Coronary artery (tissue), 2 donors: ENCODE results near the gene FAM200A.
"Not testable (repeated sequence)": the region's sequence is repeated elsewhere in the genome, so short reads cannot be mapped to it uniquely, and the experiment has no call there.

Experiments
- DNase-seq: peaks from one replicate; pipeline ENCODE4 v3.0.0-alpha.2; 2017; ENCODE audit warnings: low spot score
- H3K27ac ChIP-seq, 2 donors: fragments of 200-600 bp; sonication (generic); one replicate each; pipeline ENCODE4 v1.5.1; 2016 to 2019
- H3K4me3 ChIP-seq: fragments of 200-600 bp; sonication (generic); 2 replicates; pipeline ENCODE4 v1.5.1; 2016; ENCODE audit warnings: mild to moderate bottlenecking, moderate library complexity
- TF ChIP-seq, protein P1 (sequence below): fragments of 200-600 bp; sonication (generic); IDR thresholded peaks from one replicate; pipeline ENCODE4 v1.5.1; 2019; ENCODE audit warnings: antibody characterized with exemption

FAM200A gene

DNA sequence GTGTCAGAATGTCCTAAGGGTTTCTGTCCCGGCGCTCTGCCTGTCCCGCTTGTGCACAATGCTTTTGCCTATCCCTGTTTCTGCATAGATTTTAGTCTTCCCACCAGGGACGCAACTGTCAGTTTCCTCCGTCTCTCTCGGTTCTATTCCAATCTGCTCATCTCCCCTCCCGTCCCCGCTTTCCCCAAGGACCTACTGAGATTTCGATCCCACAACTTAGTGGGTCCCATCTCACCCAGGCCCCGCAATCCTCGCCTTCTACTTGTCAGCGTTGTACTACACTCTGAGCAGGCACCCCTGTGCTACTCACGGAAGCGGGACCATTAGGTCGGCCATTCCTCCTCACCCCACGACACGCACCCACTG lies 6.0 kb upstream of the FAM200A start:
- TF ChIP-seq, protein P1, sequence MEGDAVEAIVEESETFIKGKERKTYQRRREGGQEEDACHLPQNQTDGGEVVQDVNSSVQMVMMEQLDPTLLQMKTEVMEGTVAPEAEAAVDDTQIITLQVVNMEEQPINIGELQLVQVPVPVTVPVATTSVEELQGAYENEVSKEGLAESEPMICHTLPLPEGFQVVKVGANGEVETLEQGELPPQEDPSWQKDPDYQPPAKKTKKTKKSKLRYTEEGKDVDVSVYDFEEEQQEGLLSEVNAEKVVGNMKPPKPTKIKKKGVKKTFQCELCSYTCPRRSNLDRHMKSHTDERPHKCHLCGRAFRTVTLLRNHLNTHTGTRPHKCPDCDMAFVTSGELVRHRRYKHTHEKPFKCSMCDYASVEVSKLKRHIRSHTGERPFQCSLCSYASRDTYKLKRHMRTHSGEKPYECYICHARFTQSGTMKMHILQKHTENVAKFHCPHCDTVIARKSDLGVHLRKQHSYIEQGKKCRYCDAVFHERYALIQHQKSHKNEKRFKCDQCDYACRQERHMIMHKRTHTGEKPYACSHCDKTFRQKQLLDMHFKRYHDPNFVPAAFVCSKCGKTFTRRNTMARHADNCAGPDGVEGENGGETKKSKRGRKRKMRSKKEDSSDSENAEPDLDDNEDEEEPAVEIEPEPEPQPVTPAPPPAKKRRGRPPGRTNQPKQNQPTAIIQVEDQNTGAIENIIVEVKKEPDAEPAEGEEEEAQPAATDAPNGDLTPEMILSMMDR = no peak
- peak overlapping the region; percentile 100 for H3K4me3 ChIP-seq
- DNase-seq = no peak
- peak overlapping the region; percentile 97 to 100 for H3K27ac ChIP-seq

DNA sequence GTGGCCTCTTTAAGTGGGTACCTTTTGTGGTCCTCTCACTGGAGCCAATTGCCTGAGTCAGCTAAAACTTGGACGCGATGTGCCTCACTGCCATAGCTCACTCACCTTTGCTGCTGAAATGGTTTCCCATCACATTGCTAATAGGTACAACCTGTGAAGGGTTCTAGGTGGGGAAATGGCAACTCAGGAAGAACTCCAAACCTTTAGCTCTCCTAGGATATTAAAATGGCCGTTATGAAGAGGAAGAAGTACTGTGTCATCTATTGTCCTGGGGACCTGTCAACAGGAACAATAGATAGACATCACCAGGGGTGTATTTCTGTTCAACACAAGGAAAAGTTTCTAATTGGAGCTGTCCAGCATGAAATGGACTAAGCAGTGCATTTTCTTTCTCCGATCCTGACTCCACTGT lies 5.3 kb upstream of the FAM200A start:
- DNase-seq = no peak
- TF ChIP-seq, protein P1 = no peak
- H3K4me3 ChIP-seq = peak overlapping the region; percentile 100
- H3K27ac ChIP-seq = peak overlapping the region in 1 of 2 donors; percentile 100

DNA sequence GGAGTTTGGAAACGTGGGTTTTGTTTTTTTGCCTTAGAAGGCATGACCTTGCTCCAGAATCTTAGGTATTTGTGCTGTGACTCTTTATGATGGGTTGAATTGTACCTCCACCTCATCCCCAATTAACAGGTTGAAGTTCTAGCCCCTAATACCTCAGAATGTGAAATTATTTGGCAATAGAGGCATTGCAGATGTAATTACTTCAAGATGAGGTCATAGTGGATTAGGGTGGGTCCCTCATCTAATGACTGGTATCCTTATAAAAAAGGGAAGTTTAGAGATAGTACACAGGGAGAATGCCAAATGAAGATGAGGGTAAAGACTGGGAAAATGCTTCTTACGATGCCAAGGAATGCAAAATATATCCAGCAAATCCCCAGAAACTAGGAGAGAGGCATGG lies 3.0 kb upstream of the FAM200A start:
- TF ChIP-seq, protein P1 = no peak
- DNase-seq = no peak
- Histone ChIP-seq H3K4me3 (no peak overlapping the region), H3K27ac (no peak overlapping the region)

DNA sequence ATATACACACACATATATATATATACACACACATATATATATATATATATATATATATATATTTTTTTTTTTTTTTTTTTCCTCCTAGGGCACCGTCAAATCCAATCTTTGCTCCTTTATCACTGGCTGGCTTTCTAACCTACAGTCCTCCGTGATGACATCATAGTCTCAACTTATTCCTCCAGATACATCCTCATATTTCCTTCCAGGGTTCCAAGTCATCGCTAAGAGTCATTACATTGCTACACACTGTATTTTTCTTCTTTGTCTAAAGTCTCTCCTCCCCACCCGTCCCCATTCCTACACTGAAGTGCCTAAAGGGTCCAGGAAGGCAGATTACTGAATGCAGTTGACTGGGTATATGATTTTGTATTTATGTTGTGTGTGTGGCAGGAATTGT lies 1.1 kb upstream of the FAM200A start:
- DNase-seq = no peak
- Histone ChIP-seq H3K27ac (no peak overlapping the region), H3K4me3 (no peak overlapping the region)
- TF ChIP-seq, protein P1 = no peak

DNA sequence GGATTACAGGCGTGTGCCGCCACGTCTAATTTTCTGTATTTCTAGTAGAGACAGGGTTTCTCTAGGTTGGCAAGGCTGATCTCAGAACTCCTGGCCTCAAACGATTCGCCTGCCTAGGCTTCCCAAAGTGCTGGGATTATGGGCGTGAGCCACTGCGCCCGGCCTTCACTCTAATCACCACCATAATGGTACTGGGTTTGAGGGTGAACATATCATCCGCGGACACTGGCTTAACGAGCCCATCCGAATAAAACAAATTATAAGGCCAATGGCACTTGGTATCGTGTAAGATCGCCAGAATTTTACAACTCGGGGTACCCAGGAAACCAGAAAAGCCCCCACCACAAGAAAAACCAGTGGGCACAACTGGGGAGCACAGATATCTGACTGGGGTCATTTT lies 580 bp downstream of the FAM200A start:
- peak overlapping the region; percentile 71 to 91 for H3K27ac ChIP-seq
- DNase-seq = no peak
- TF ChIP-seq, protein P1 = no peak
- H3K4me3 ChIP-seq = peak overlapping the region; percentile 99

DNA sequence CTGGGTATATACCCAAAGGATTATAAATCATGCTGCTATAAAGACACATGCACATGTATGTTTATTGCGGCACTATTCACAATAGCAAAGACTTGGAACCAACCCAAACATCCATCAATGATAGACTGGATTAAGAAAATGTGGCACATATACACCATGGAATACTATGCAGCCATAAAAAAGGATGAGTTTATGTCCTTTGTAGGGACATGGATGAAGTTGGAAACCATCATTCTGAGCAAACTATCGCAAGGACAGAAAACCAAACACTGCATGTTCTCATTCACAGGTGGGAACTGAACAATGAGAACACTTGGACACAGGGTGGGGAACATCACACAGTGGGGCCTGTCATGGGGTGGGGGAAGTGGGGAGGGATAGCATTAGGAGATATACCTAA lies 2.4 kb downstream of the FAM200A start:
- not testable (repeated sequence) for H3K27ac ChIP-seq, DNase-seq, H3K4me3 ChIP-seq

DNA sequence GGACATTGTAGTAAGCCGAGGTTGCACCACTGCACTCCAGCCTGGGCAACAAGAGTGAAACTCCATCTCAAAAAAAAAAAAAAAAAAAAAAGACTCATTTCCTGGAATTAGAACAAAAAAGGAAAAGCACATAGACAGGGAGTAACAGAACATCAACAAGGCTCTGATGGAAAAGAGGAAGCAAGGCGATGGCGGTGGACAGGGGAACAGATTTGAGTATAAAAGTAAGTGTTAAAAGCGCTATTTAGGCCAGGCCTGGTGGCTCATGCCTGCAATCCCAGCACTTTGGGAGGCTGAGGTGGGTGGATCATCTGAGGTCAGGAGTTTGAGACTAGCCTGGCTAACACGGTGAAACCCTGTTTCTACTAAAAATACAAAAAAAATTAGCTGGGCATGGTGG lies 6.6 kb downstream of the FAM200A start:
- not testable (repeated sequence) for H3K4me3 ChIP-seq, H3K27ac ChIP-seq, DNase-seq

DNA sequence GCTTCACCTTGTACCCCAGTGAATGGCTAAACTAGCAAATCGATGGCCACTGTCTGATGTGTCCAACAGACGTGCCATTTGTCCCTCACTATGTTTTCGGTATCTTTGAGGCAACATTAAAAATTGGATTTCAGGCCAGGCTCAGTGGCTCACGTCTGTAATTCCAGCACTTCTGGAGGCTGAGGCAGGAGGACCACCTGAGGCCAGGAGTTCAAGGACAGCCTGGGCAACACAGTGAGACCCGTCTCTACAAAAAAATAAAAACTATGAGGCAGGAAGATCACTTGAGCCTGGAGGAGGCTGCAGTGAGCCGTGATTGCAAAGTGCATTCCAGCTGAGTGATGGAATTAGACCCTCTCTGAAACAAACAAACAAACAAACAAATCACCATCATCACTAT lies 8.0 kb downstream of the FAM200A start:
- DNase-seq = no peak
- TF ChIP-seq, protein P1 = no peak
- no peak overlapping the region for H3K27ac ChIP-seq
- no peak overlapping the region for H3K4me3 ChIP-seq
